Neural progenitor cell (in vitro differentiated cells): Measurements from ENCODE around the gene NXPH3.

Source experiments
- EZH2 ChIP-seq: fragments of 200-600 bp; sonication (generic); IDR thresholded peaks from 2 replicates; pipeline ENCODE4 v1.6.1; 2017; ENCODE audit warnings: antibody characterized with exemption, mild to moderate bottlenecking, moderate library complexity
- EZH2phosphoT487 ChIP-seq: fragments of 200-600 bp; sonication (generic); IDR thresholded peaks from 2 replicates; pipeline ENCODE4 v1.6.1; 2017; ENCODE audit warnings: antibody characterized with exemption
- TF ChIP-seq, protein P1 (sequence below): fragments of 200-600 bp; sonication (generic); IDR thresholded peaks from 2 replicates; pipeline ENCODE4 v1.5.1; 2017; ENCODE audit warnings: antibody characterized with exemption, mild to moderate bottlenecking

DNA sequence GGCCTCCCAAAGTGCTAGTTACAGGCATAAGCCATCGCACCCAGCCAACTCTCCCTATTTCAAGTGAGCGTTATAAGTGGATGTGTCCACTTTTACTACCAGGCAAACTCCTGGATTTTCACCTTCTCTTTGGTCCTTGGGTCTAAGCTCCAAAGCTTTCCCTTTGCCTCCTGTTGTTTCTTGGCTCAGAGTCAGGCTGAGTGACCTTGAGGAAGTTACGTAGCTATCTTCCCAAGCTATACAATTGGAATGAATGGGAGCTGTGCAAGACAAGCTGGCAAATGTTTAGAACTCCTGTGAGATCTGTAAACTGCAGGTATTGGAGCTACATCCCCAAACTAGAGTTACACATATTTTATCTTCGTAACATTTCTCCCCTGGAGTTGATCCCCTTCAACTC is 20.3 kb downstream of the NXPH3 start:
- TF ChIP-seq, protein P1, sequence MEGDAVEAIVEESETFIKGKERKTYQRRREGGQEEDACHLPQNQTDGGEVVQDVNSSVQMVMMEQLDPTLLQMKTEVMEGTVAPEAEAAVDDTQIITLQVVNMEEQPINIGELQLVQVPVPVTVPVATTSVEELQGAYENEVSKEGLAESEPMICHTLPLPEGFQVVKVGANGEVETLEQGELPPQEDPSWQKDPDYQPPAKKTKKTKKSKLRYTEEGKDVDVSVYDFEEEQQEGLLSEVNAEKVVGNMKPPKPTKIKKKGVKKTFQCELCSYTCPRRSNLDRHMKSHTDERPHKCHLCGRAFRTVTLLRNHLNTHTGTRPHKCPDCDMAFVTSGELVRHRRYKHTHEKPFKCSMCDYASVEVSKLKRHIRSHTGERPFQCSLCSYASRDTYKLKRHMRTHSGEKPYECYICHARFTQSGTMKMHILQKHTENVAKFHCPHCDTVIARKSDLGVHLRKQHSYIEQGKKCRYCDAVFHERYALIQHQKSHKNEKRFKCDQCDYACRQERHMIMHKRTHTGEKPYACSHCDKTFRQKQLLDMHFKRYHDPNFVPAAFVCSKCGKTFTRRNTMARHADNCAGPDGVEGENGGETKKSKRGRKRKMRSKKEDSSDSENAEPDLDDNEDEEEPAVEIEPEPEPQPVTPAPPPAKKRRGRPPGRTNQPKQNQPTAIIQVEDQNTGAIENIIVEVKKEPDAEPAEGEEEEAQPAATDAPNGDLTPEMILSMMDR = no peak
- TF ChIP-seq EZH2 (no peak), EZH2phosphoT487 (no peak)
